Dermis microvascular lymphatic vessel endothelial cell (primary cell): Measurements from ENCODE around the gene P3H2. TPM values are rescaled to one million over a fixed set of nuclear protein-coding genes. Genes with fewer than 3 reads are reported as not detected.

Experiments
- total RNA-seq: library from RNA; depleted of rRNA; stranded (reverse); fragments of >200 nt; gene quantifications from 2 replicates; pipeline ENCODE4 v1.2.1, GENCODE V29; 2014

The P3H2 gene
- total RNA-seq, 1 donor from 2014 or later: 13.7 TPM

Other genes with a start within 250 kb of the P3H2 start
- gene CLDN1, start 201.5 kb upstream of the P3H2 start, total RNA-seq: 0.13 and 0.63 TPM in 2 replicates